Right renal cortex interstitium (tissue), 3 donors: ENCODE results near the gene CHST7. TPM values are rescaled to one million over a fixed set of nuclear protein-coding genes. Genes with fewer than 3 reads are reported as not detected.

Experiments used
- DNase-seq, 3 donors: peaks; one replicate each; pipeline ENCODE4 v3.0.0-alpha.2; 2013; ENCODE audit warnings: low read depth in 3 of 3, low spot score in 2 of 3
- polyA plus RNA-seq, 3 donors: library from polyadenylated mRNA; unstranded; fragments of 120-200 nt; gene quantifications; one replicate each; pipeline ENCODE4 v1.2.1, GENCODE V29; 2013; ENCODE audit not compliant: insufficient read length in 3 of 3

CHST7 gene
- polyA plus RNA-seq, 3 donors, result 1.8 to 2.5 (median 2.2) TPM

DNA sequence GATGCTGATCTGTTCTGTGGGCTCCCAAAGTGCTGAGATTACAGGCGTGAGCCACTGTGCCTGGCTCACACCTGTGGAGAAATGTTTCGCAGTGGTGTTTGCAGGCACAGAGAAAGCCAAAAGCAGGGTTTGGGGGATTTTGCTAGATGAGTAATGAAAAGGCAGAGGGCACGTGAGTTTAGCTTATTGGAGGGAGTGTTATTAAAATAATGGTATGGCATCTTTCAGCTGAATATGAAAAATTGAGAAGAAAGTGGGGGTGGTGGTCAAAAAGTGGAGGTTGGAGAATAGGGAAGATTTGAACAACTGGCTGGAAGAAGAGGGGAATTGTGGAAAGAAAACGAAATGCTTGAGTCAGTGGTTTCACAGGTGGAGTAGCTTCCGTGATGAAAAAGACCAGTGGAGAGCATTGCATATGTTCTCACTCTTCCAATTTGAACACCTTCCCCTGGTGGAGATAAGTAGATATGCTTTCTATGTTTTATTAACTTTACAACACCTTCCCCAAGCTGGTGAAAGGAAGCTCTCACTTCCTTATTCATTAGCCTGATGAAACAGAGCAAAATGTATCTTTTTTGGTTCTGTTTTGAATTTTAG, 1.1 kb upstream of the CHST7 start:
- DNase-seq, result no peak

- DNase-seq, result no peak
These were observed 568 bp downstream of the CHST7 start for GRCh38 chrX:46573892-46574773.

GRCh38 chrX:46574774-46575381, 1.3 kb downstream of the CHST7 start:
- DNase-seq, result no peak

DNA sequence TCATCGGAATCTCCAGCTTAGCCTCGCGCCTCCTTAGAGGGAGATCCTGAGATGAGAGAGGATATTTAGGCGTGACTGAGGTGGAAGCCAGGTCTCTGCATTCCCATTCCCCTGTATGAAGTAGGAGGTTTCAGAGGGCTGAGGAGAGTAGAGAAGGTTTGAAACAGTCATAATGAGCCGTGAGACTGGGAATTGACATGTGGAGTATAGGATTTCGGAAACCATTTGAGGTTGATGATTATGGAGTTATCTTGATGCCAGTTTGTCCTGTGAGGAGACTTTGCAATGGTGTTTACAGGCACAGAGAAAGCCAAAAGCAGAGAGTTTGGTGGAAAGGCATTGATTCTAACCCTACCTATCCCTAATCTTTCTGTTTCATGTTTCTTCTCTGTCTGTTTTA, 2.0 kb downstream of the CHST7 start:
- no peak for DNase-seq

DNA sequence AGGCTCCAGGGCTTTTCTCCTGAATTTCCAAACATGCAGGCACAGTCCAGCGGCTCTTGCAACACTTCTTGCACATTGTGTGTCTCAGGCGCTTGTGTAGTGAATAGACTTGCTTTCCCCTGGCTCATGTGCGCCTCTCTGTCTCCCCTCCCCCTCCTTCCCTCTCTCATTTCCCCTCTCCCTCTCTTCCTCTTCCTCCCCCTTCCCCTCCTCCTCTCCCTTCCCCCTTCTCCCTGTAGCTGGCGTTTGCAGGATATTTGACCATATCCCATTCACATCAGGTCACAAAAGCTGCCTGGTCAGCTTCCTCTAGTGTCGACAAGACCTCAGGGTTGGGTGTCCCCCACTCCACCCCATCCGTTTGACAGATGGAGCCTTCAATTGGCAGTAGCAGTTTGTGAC, 2.4 kb downstream of the CHST7 start:
- DNase-seq, result no peak

DNA sequence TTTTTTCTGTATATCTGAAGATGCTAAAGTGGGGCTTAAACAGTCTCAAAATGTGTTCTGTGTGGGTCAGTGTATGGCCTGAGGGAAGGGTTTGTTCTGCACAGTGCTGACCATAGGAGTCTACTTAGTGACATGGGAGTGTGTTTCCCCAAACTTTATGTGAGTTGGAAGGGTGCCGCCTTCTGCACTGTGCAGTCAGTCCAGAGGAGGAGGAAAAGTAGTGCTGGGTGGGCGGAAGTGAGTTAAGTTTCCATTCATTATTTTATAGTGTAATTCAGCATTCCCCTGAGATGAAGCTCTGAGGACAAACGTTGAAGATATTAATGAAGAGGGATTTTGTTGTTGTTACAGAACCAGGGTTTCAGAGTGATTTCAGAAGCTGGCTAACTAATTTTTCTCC, 2.9 kb downstream of the CHST7 start:
- no peak for DNase-seq

GRCh38 chrX:46577221-46578005, 3.8 kb downstream of the CHST7 start:
- DNase-seq, result no peak

- no peak for DNase-seq
These were observed 5.7 kb downstream of the CHST7 start for GRCh38 chrX:46579250-46579649.

- DNase-seq, result no peak
These were observed 7.0 kb downstream of the CHST7 start for GRCh38 chrX:46580613-46581012.

GRCh38 chrX:46582325-46582724, 8.8 kb downstream of the CHST7 start:
- no peak for DNase-seq

- DNase-seq, result no peak
These were observed 9.4 kb downstream of the CHST7 start for GRCh38 chrX:46582966-46583365.

- no peak for DNase-seq
These were observed 11.2 kb downstream of the CHST7 start for GRCh38 chrX:46584736-46585135.

GRCh38 chrX:46587158-46587557, 13.6 kb downstream of the CHST7 start:
- no peak for DNase-seq

DNA sequence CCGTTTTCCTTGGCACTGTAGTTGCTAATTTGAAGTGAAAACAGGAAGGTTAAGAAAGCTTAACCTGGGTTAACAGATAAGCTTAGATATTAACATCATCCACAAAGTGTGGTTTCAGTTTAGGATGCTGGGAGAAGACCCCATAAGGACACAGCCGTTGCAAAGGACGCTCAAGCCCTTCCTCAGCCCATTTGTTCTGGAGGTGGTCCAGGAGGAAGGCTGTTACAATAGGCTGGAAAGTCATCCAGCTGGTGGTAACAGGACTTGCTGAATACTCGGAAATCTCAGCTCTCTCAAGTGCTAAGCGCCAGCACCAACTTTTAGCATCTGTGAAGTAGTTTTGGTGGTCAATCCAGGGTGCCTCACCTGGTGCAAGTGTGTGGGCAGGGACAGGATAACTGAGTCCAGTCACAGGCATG, 14.2 kb downstream of the CHST7 start:
- DNase-seq, result no peak

GRCh38 chrX:46588263-46588662, 14.7 kb downstream of the CHST7 start:
- no peak for DNase-seq

DNA sequence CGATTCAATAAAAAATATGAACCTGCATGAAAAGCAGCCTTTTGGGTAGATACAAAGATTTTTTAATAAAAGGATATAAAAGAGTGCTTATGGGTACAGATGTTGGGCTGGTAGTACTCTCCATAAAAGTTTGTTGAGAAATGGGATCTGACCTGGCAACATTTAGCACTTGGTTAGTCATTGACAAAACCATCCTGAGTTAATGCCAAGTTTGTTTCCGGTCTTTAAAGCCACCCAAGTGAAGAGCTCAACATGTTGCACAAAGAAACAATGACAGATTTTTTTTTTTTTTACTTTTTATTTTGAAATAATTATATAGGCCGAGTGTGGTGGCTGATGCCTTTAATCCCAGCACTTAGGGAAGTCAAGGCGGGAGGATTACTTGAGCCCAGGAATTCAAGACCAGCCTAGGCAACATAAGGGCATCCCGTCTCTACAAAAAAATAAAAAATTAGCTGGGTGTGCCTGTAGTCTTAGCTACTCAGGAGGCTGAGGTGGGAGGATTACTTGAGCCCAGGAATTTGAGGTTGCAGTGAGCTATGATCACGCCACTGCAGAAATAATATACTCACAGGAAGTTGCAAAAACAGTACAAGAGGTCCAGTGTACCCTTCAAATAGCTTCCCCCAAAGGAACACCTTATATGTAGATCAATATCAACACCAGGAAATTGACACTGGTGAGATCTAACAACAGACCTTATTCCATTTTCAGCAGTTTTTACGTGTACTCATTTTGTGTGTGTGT, 16.6 kb downstream of the CHST7 start:
- no peak for DNase-seq

DNA sequence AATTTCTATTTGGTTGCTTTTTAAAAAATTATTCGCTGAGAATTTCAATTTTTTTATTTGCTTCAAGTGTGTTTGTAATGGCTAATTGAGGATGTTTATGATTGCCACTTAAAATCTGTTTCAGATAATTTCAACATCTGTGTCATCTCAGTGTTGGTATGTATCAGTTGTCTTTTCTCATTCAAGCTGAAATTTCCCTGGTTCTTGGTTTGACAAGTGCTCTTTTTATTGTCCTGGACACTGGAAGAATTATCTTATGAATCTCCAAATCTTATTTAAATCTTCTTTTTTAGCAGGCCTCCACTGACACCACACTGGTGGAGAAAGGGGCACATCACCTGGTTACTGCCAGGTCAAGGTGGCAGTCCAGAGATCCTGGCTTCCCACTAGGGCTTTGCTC, 21.5 kb downstream of the CHST7 start:
- DNase-seq, result no peak

DNA sequence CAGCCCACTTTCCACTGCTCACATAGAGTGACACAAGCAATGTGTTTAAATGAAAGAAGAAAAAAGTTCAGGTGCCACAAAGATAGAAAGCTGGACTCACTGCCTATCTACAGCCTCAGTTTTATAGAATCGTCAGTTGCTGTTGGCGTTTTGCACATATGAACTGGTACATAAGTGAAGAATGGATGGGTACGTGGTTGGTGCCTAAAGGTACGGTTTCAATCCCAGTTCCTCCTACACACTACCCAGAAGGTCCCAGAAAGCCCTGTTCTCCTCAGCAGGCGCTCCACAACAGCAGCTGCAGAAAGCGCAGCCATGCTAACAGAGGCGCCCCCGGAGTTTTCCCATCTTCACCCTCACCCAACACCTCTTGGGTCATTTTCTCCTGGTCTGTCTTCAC, 23.6 kb downstream of the CHST7 start:
- no peak for DNase-seq

- no peak for DNase-seq
These were observed 24.2 kb downstream of the CHST7 start for GRCh38 chrX:46597771-46598170.

DNA sequence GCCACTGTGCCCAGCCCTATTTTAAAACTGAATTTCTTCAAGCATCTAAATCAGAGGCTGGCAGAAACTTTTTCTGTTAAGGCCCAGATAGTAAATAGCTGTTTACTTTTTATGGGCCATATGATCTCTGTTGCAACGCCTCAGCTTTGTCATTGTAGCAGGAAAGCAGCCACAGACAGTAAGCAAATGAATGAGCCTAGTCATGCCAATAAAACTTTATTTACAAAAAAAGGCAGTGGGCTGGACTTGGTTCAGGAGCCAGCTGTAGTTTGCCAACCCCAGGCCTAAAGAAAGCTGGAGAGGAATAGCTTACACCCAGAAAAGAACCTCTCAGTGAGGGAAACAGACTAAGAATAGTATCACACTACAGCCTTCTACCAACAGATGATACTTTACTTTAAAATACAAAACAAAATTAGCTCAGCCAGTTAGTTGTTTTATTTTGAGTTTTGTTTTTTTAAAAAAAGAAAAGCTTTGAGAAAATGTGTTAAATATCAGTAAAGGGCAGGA, 25.5 kb downstream of the CHST7 start:
- DNase-seq, result no peak
